PFSK-1 (cell line): ENCODE results near the gene SH3YL1.

Source experiments
- FOXP2 ChIP-seq: optimal IDR thresholded peaks from 2 replicates; pipeline ENCODE3; 2011; ENCODE audit warnings: borderline replicate concordance, control low read depth, inconsistent platforms; ENCODE audit not compliant: insufficient read depth; ENCODE audit errors: extremely low read length, extremely low read depth
- POLR2AphosphoS5 ChIP-seq: IDR thresholded peaks from 2 replicates; pipeline ENCODE4 v1.6.1; 2012; ENCODE audit warnings: low read depth, mild to moderate bottlenecking, control low read depth, low read length, moderate library complexity
- REST ChIP-seq, 2 experiments: IDR thresholded peaks; 2 replicates each; pipeline versions ENCODE4 v1.6.1 to v1.8.0; 2011 to 2012; ENCODE audit warnings: low read depth in 2 of 2, low read length in 2 of 2, control low read depth in 1 of 2, inconsistent platforms in 1 of 2, mild to moderate bottlenecking in 1 of 2, moderate library complexity in 1 of 2; ENCODE audit not compliant: insufficient read depth in 1 of 2
- SIN3A ChIP-seq: IDR thresholded peaks from 2 replicates; pipeline ENCODE4 v1.6.1; 2012; ENCODE audit warnings: mild to moderate bottlenecking, low read length, moderate library complexity, borderline replicate concordance; ENCODE audit not compliant: insufficient read depth
- TAF1 ChIP-seq: IDR thresholded peaks from 2 replicates; pipeline ENCODE4 v1.6.1; 2012; ENCODE audit warnings: low read length, control low read depth, borderline replicate concordance; ENCODE audit not compliant: insufficient read depth

SH3YL1 gene

GRCh38 chr2:281381-281780 is 17.5 kb upstream of the SH3YL1 start:
- TF ChIP-seq SIN3A (no peak), POLR2AphosphoS5 (no peak), TAF1 (no peak), REST (IDR thresholded peaks at IDR 0.05; ENCODE audit: insufficient read depth in 1 of 2, low read depth in 2 of 2, low read length in 2 of 2) (no peak), FOXP2 (no peak)

- no peak for TF ChIP-seq TAF1
- TF ChIP-seq SIN3A, result no peak
- TF ChIP-seq REST (IDR thresholded peaks at IDR 0.05; ENCODE audit: insufficient read depth in 1 of 2, low read depth in 2 of 2, low read length in 2 of 2), result no peak
- no peak for TF ChIP-seq POLR2AphosphoS5
- no peak for TF ChIP-seq FOXP2
These were observed 16.8 kb upstream of the SH3YL1 start for GRCh38 chr2:280650-281110.

GRCh38 chr2:279956-280649 is 16.3 kb upstream of the SH3YL1 start:
- TF ChIP-seq FOXP2 (no peak), REST (IDR thresholded peaks at IDR 0.05; ENCODE audit: insufficient read depth in 1 of 2, low read depth in 2 of 2, low read length in 2 of 2) (no peak), TAF1 (no peak), POLR2AphosphoS5 (no peak), SIN3A (no peak)

- TF ChIP-seq REST (IDR thresholded peaks at IDR 0.05; ENCODE audit: insufficient read depth in 1 of 2, low read depth in 2 of 2, low read length in 2 of 2) (no peak), SIN3A (no peak), FOXP2 (no peak), TAF1 (no peak), POLR2AphosphoS5 (no peak)
These were observed 15.5 kb upstream of the SH3YL1 start for GRCh38 chr2:279366-279765.
